H1 (cell line): ENCODE measurements around the gene WFDC1. TPM values are rescaled to one million over a fixed set of nuclear protein-coding genes. Genes with fewer than 3 reads are reported as not detected.

Experiments
- SAP30 ChIP-seq: fragments of 300-600 bp; sonication (generic); IDR thresholded peaks from 2 replicates; pipeline ENCODE4 v1.7.1; 2012; ENCODE audit warnings: low read length, moderate library complexity, mild to moderate bottlenecking, inconsistent platforms; ENCODE audit not compliant: insufficient read depth, insufficient replicate concordance
- polyA plus RNA-seq, 7 experiments: library from polyadenylated mRNA; depleted of rRNA in 3 of 7; stranded (reverse) in 5 of 7; unstranded in 2 of 7; fragments of >200 nt in 5 of 7; fragments of 200-250 nt in 2 of 7; gene quantifications; 1 replicate in 5 of 7; 2 replicates in 1 of 7; 4 replicates in 1 of 7; pipeline versions ENCODE4 v1.2.1 to v1.2.3, GENCODE V29; 2011 to 2013; ENCODE audit warnings: missing spikeins in 2 of 7, mixed read lengths in 2 of 7
- total RNA-seq: library from RNA; stranded (reverse); fragmentation: NEBNext Ultra II Directional; extraction: Animal tissue kit (Norgen Biotek cat#: 25700); gene quantifications from 2 replicates; pipeline ENCODE4 v1.2.1, GENCODE V29; 2021

WFDC1 gene
- total and polyA plus RNA-seq, 2 of the 8 experiments (the other 6 are each of a cell fraction or from before 2014, with no cell fraction given): 0.70 to 1.1 TPM

DNA sequence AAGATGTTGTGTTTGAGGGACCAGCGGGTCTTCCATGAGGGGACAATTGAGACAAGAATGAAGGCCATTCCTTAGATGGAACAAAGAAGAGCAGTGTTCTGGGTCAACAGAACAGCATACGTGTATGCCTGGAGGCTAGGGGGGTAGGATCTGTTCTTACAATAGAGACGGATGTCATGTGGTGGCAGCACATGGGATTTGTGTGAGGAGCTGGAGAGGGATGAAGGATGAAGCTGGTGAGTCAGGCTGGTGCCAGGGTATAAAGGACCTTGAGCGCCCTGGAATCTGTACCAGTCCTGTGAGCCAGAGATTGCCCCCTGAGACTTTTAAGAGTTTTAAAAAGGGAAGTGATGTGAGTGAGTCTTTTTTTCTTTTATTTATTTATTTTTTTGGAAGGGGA, 22.8 kb upstream of the WFDC1 start (continued):
- TF ChIP-seq SAP30: no peak
